ENCODE results near the gene SUMF1. TPM values are rescaled to one million over a fixed set of nuclear protein-coding genes. Genes with fewer than 3 reads are reported as not detected.

The SUMF1 gene
- total RNA-seq, 1 donor, result 94.5 TPM

GRCh38 chr3:4313606-4314293, 153.3 kb downstream of the SUMF1 start:
- no peak for DNase-seq (ENCODE audit: insufficient read length, low spot score, missing footprints)
- H3K79me2 ChIP-seq (ENCODE audit: insufficient read depth, low read length), result no peaks in the 10 kb centered on the region
- no peaks in the 10 kb centered on the region for H3K9me3 ChIP-seq (ENCODE audit: low read depth, low read length)
- H4K20me1 ChIP-seq (ENCODE audit: insufficient read depth, low read length), result no peaks in the 10 kb centered on the region
- TF ChIP-seq CTCF (IDR thresholded peaks at IDR 0.05; ENCODE audit: extremely low read depth, low read depth, low read length), result no peak
- peaks cover 4% of the 10 kb centered on the region for H3K36me3 ChIP-seq (ENCODE audit: insufficient read depth, low read length)
- no peak overlapping the region for H2AFZ ChIP-seq (ENCODE audit: low read length)
- H3K27ac ChIP-seq (ENCODE audit: low read depth, low read length), result no peak overlapping the region
- H3K4me3 ChIP-seq (ENCODE audit: insufficient read depth, low read length), result no peak overlapping the region
- no peak overlapping the region for H3K4me2 ChIP-seq (ENCODE audit: insufficient read depth, low read length)
- peaks cover 2% of the 10 kb centered on the region for H3K4me1 ChIP-seq (ENCODE audit: insufficient read depth, low read length)
- no peaks in the 10 kb centered on the region for H3K27me3 ChIP-seq (ENCODE audit: insufficient read depth, low read length)

GRCh38 chr3:4311496-4311895, 155.6 kb downstream of the SUMF1 start:
- Histone ChIP-seq H3K79me2 (ENCODE audit: insufficient read depth, low read length) (no peaks in the 10 kb centered on the region), H3K9me3 (ENCODE audit: low read depth, low read length) (no peaks in the 10 kb centered on the region), H2AFZ (ENCODE audit: low read length) (no peak overlapping the region), H3K27ac (ENCODE audit: low read depth, low read length) (no peak overlapping the region), H3K4me3 (ENCODE audit: insufficient read depth, low read length) (no peak overlapping the region), H3K27me3 (ENCODE audit: insufficient read depth, low read length) (no peaks in the 10 kb centered on the region), H3K4me2 (ENCODE audit: insufficient read depth, low read length) (no peak overlapping the region), H3K36me3 (ENCODE audit: insufficient read depth, low read length) (peaks cover 2% of the 10 kb centered on the region), H3K4me1 (ENCODE audit: insufficient read depth, low read length) (peaks cover 2% of the 10 kb centered on the region), H4K20me1 (ENCODE audit: insufficient read depth, low read length) (no peaks in the 10 kb centered on the region)
- DNase-seq (ENCODE audit: insufficient read length, low spot score, missing footprints), result no peak
- TF ChIP-seq CTCF (IDR thresholded peaks at IDR 0.05; ENCODE audit: extremely low read depth, low read depth, low read length), result no peak

Other genes starting within 250 kb of the SUMF1 start
- 11.9 and 13.0 TPM in 2 replicates for gene SETMAR, start 163.9 kb downstream of the SUMF1 start, total RNA-seq
- 16.6 and 19.7 TPM in 2 replicates for gene ITPR1, start 26.1 kb upstream of the SUMF1 start, total RNA-seq